ENCODE data around the gene ACTR1A. TPM values are rescaled to one million over a fixed set of nuclear protein-coding genes. Genes with fewer than 3 reads are reported as not detected.

The ACTR1A gene
- total and polyA plus RNA-seq, 7 donors: 48.6 to 146 (median 124) TPM

GRCh38 chr10:102475451-102476040 lies 27.0 kb downstream of the ACTR1A start:
- WGBS, 2 donors: 95 to 96% methylated on average over 9 of the region's 9 CpGs
- TF ChIP-seq EP300 (IDR thresholded peaks at IDR 0.05) (no peak), POLR2AphosphoS5 (IDR thresholded peaks at IDR 0.05) (peak in 2 of 4 donors; percentile 36 to 56)
- TF ChIP-seq, protein P1, sequence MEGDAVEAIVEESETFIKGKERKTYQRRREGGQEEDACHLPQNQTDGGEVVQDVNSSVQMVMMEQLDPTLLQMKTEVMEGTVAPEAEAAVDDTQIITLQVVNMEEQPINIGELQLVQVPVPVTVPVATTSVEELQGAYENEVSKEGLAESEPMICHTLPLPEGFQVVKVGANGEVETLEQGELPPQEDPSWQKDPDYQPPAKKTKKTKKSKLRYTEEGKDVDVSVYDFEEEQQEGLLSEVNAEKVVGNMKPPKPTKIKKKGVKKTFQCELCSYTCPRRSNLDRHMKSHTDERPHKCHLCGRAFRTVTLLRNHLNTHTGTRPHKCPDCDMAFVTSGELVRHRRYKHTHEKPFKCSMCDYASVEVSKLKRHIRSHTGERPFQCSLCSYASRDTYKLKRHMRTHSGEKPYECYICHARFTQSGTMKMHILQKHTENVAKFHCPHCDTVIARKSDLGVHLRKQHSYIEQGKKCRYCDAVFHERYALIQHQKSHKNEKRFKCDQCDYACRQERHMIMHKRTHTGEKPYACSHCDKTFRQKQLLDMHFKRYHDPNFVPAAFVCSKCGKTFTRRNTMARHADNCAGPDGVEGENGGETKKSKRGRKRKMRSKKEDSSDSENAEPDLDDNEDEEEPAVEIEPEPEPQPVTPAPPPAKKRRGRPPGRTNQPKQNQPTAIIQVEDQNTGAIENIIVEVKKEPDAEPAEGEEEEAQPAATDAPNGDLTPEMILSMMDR (IDR thresholded peaks at IDR 0.05): no peak
- no peaks in the 10 kb centered on the region for H3K4me1 ChIP-seq
- H3K36me3 ChIP-seq: peaks cover 3 to 21% (median 12%) of the 10 kb centered on the region in 4 donors
- no peaks in the 10 kb centered on the region for H3K27me3 ChIP-seq
- no peaks in the 10 kb centered on the region for H3K9me3 ChIP-seq
- no peak overlapping the region for H3K4me3 ChIP-seq
- peak overlapping the region in 1 of 4 donors; percentile 17 for H3K27ac ChIP-seq
- intact Hi-C loops (cut with DNase I): loop anchor here (5.0 kb wide), 1 partner anchor 53 kb away; the partner anchor contains the start of gene FBXL15
- no peak for DNase-seq

GRCh38 chr10:102473445-102474331 lies 28.8 kb downstream of the ACTR1A start:
- H3K36me3 ChIP-seq: peaks cover 0 to 9% (median 0%) of the 10 kb centered on the region in 4 donors
- intact Hi-C loops (cut with DNase I): no loop called here
- peak in 1 of 4 donors; percentile 35 for TF ChIP-seq POLR2AphosphoS5 (IDR thresholded peaks at IDR 0.05)
- no peak for TF ChIP-seq POLR2A (IDR thresholded peaks at IDR 0.05)
- H3K4me3 ChIP-seq: no peak overlapping the region
- no peaks in the 10 kb centered on the region for H3K9me3 ChIP-seq
- no peak for DNase-seq
- H3K27ac ChIP-seq: no peak overlapping the region
- 84 to 88% methylated on average over 27 of the region's 27 CpGs for WGBS, 2 donors
- H3K27me3 ChIP-seq: no peaks in the 10 kb centered on the region
- no peaks in the 10 kb centered on the region for H3K4me1 ChIP-seq

DNA sequence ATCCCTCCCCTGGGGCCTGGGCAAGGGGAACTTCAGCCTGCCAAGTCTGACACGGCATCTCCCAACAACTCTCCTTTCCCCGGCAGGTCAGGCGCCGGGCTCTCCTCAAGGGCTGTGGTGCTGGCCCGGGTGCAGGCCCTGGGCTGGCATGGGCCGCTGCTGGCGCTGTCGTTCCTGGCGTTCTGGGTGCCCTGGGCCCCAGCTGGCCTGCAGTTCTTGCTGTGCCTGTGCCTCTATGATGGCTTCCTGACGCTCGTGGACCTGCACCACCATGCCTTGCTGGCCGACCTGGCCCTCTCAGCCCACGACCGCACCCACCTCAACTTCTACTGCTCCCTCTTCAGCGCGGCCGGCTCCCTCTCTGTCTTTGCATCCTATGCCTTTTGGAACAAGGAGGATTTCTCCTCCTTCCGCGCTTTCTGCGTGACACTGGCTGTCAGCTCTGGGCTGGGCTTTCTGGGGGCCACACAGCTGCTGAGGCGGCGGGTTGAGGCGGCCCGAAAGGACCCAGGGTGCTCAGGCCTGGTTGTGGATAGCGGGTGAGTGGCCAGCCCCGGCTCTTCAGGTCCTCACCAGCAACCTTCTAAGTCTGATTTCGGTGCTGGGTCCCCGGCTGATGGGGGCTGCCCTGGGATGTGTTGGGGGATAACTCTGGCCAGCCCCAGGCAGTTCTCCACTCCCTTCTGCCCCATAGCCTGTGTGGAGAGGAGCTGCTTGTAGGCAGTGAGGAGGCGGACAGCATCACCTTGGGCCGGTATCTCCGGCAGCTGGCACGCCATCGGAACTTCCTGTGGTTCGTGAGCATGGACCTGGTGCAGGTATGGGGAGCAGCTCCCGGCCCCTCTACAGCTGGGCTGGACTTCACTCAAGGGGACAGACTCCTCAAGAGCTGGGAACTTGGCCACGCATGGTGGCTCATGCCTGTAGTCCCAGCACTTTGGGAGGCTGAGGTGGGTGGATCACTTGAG lies 31.6 kb downstream of the ACTR1A start:
- 95 to 96% methylated on average over 36 of the region's 36 CpGs for WGBS, 2 donors
- no peaks in the 10 kb centered on the region for H3K4me1 ChIP-seq
- DNase-seq: no peak
- H3K27ac ChIP-seq: no peak overlapping the region
- H3K4me3 ChIP-seq: no peak overlapping the region
- H3K27me3 ChIP-seq: no peaks in the 10 kb centered on the region
- peaks cover 0 to 5% (median 0%) of the 10 kb centered on the region in 4 donors for H3K36me3 ChIP-seq
- TF ChIP-seq POLR2AphosphoS5 (IDR thresholded peaks at IDR 0.05) (no peak), EP300 (IDR thresholded peaks at IDR 0.05) (no peak), POLR2A (IDR thresholded peaks at IDR 0.05) (no peak)
- TF ChIP-seq, protein P1 (IDR thresholded peaks at IDR 0.05): no peak
- intact Hi-C loops (cut with DNase I): no loop called here
- no peaks in the 10 kb centered on the region for H3K9me3 ChIP-seq

DNA sequence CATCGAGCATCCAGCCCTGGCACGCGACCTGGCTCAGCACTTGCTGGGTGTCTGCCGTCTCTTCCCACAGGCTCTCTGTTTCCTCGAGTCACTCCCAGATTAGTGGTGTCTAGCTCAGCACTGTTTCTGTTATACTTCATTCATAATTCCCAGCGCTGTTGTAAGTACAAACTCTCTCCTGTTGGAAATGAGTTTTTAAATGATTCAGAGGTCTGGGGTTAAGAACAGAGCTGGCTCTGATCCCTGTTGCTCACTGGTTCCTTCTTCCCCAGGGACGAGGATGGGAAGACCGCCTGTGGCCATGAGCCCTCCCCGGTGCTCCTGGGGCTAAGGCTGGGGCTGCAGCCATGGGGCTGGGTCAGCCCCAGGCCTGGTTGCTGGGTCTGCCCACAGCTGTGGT lies 33.8 kb downstream of the ACTR1A start:
- intact Hi-C loops (cut with DNase I): no loop called here

More for the DNA sequence above, 33.8 kb downstream of the ACTR1A start:
- H3K36me3 ChIP-seq: peaks cover 0 to 5% (median 0%) of the 10 kb centered on the region in 4 donors
- TF ChIP-seq POLR2AphosphoS5 (IDR thresholded peaks at IDR 0.05): no peak
- no peak for TF ChIP-seq POLR2A (IDR thresholded peaks at IDR 0.05)
- TF ChIP-seq EP300 (IDR thresholded peaks at IDR 0.05): no peak
- TF ChIP-seq, protein P1 (IDR thresholded peaks at IDR 0.05): no peak
- no peak overlapping the region for H3K27ac ChIP-seq
- WGBS, 2 donors: 89 to 90% methylated on average over 9 of the region's 9 CpGs
- H3K4me3 ChIP-seq: no peak overlapping the region
- H3K9me3 ChIP-seq: no peaks in the 10 kb centered on the region
- no peak for DNase-seq
- no peaks in the 10 kb centered on the region for H3K27me3 ChIP-seq
- no peaks in the 10 kb centered on the region for H3K4me1 ChIP-seq
